ENCODE data around the gene CCDC61.

DNA sequence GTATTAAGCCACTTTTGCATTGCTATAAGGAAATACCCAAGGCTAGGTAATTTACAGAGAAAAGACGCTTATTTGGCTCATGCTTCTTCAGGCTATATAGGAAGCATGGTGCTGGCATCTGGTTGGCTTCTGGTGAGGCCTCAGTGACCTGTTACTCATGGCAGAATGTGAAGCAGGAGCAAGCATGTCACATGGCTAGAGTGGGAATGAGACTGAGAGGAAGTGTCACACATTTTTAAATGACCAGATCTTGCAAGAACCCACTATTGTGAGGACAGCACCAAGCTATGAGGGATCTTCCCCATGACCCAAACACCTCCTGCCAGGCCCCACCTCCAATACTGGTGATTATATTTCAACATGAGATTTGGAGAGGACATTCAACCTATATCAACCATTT lies 71.2 kb downstream of the CCDC61 start:
- TF ChIP-seq FOXM1 (IDR thresholded peaks at IDR 0.05; ENCODE audit: borderline replicate concordance) (no peak), SUZ12 (IDR thresholded peaks at IDR 0.05) (no peak), FOXK2 (IDR thresholded peaks at IDR 0.05) (no peak), BHLHE40 (IDR thresholded peaks at IDR 0.05; ENCODE audit: borderline replicate concordance) (no peak), SP1 (IDR thresholded peaks at IDR 0.05) (no peak), FOXA1 (IDR thresholded peaks at IDR 0.05) (no peak)
- TF ChIP-seq, protein P1, sequence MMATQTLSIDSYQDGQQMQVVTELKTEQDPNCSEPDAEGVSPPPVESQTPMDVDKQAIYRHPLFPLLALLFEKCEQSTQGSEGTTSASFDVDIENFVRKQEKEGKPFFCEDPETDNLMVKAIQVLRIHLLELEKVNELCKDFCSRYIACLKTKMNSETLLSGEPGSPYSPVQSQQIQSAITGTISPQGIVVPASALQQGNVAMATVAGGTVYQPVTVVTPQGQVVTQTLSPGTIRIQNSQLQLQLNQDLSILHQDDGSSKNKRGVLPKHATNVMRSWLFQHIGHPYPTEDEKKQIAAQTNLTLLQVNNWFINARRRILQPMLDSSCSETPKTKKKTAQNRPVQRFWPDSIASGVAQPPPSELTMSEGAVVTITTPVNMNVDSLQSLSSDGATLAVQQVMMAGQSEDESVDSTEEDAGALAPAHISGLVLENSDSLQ (IDR thresholded peaks at IDR 0.05): no peak

Measured in HEK293T (cell line).